IMR-90 (cell line): ENCODE measurements around the gene PFKP. TPM values are rescaled to one million over a fixed set of nuclear protein-coding genes. Genes with fewer than 3 reads are reported as not detected.

Experiments
- ATAC-seq: fragments of 200-7000 bp; cut with Tn5 transposase; 2 replicates; pipeline ENCODE4 v1.9.1; 2020; ENCODE audit warnings: low read depth, mild to moderate bottlenecking, moderate library complexity
- BruUV-seq: library from RNA; stranded (reverse); fragments of 400-500 nt; replicated peaks from 2 replicates; lab custom pipeline; 2021; lab: Mats Ljungman, UMichigan
- CTCF ChIA-PET: fragments of 300-600 bp; formaldehyde crosslinking; extraction: SDS; loops from one replicate; lab custom pipeline; 2021; ENCODE audit warnings: antibody characterized with exemption; lab: Yijun Ruan, JAX
- POLR2A ChIA-PET: fragments of 300-600 bp; sonication (Branson Sonifier 250); formaldehyde crosslinking; loops from one replicate; lab custom pipeline; 2022; ENCODE audit warnings: antibody characterized with exemption; ENCODE audit not compliant: unreplicated experiment; lab: Charles Lee
- DNase-seq: peaks from one replicate; pipeline ENCODE4 v3.0.0; 2013
- H2AFZ ChIP-seq: replicated peaks from 2 replicates; pipeline ENCODE3; 2013; ENCODE audit warnings: low read length, mild to moderate bottlenecking; ENCODE audit not compliant: poor library complexity
- H2AK5ac ChIP-seq: 2 replicates; pipeline ENCODE4 v1.6.1; 2013; ENCODE audit warnings: low read depth, low read length, inconsistent platforms
- H2AK9ac ChIP-seq: replicated peaks from 2 replicates; pipeline ENCODE3; 2013; ENCODE audit warnings: mild to moderate bottlenecking, low read depth, low read length, moderate library complexity; ENCODE audit not compliant: poor library complexity
- H2BK120ac ChIP-seq: 2 replicates; pipeline ENCODE4 v1.6.1; 2013; ENCODE audit warnings: low read depth, low read length, inconsistent platforms
- H2BK15ac ChIP-seq: 3 replicates; pipeline ENCODE4 v1.6.1; 2013; ENCODE audit warnings: low read depth, low read length, inconsistent platforms
- H2BK20ac ChIP-seq: 2 replicates; pipeline ENCODE4 v1.6.1; 2013; ENCODE audit warnings: low read depth, mild to moderate bottlenecking, inconsistent platforms, low read length, moderate library complexity
- H2BK5ac ChIP-seq: 2 replicates; pipeline ENCODE4 v1.6.1; 2013; ENCODE audit warnings: mild to moderate bottlenecking, low read depth, low read length, inconsistent platforms; ENCODE audit not compliant: poor library complexity, severe bottlenecking
- H3K14ac ChIP-seq: replicated peaks from 2 replicates; pipeline ENCODE4 v1.6.1; 2013; ENCODE audit warnings: low read depth, low read length, inconsistent platforms
- H3K18ac ChIP-seq: 2 replicates; pipeline ENCODE4 v1.6.1; 2013; ENCODE audit warnings: low read depth, low read length, control low read depth
- H3K23ac ChIP-seq: 2 replicates; pipeline ENCODE4 v1.6.1; 2013; ENCODE audit warnings: low read depth, low read length, inconsistent platforms
- H3K27ac ChIP-seq: 2 replicates; pipeline ENCODE4 v1.5.1; 2013; ENCODE audit warnings: mild to moderate bottlenecking, control low read depth, low read length; ENCODE audit not compliant: insufficient read depth
- H3K27me3 ChIP-seq: 2 replicates; pipeline ENCODE4 v1.6.1; 2013; ENCODE audit warnings: low read length; ENCODE audit not compliant: control insufficient read depth, insufficient read depth
- H3K36me3 ChIP-seq: 2 replicates; pipeline ENCODE4 v1.6.1; 2013; ENCODE audit warnings: low read length, mixed read lengths; ENCODE audit not compliant: control insufficient read depth, insufficient read depth
- H3K4ac ChIP-seq: 2 replicates; pipeline ENCODE4 v1.6.1; 2013; ENCODE audit warnings: low read depth, low read length, inconsistent platforms
- H3K4me1 ChIP-seq: 2 replicates; pipeline ENCODE4 v1.6.1; 2013; ENCODE audit warnings: low read length, mixed read lengths; ENCODE audit not compliant: control insufficient read depth, insufficient read depth
- H3K4me2 ChIP-seq: 2 replicates; pipeline ENCODE4 v1.6.1; 2013; ENCODE audit warnings: low read depth, mild to moderate bottlenecking, control low read depth, low read length, moderate library complexity
- H3K4me3 ChIP-seq: 2 replicates; pipeline ENCODE4 v1.5.1; 2013; ENCODE audit warnings: low read depth, mild to moderate bottlenecking, control low read depth, low read length, moderate library complexity; ENCODE audit not compliant: insufficient read depth
- H3K56ac ChIP-seq: 2 replicates; pipeline ENCODE4 v1.6.1; 2013; ENCODE audit warnings: low read length, inconsistent platforms; ENCODE audit not compliant: insufficient read depth; ENCODE audit errors: extremely low read depth
- H3K79me1 ChIP-seq, 2 experiments: 2 replicates each; pipeline ENCODE4 v1.6.1; 2013; ENCODE audit warnings: low read length in 2 of 2, inconsistent platforms in 1 of 2, low read depth in 1 of 2
- H3K9ac ChIP-seq: 2 replicates; pipeline ENCODE4 v1.6.1; 2013; ENCODE audit warnings: low read depth, low read length, control low read depth
- H3K9me1 ChIP-seq: 2 replicates; pipeline ENCODE4 v1.6.1; 2013; ENCODE audit warnings: low read length, inconsistent platforms; ENCODE audit not compliant: insufficient read depth
- H3K9me3 ChIP-seq: 2 replicates; pipeline ENCODE4 v1.6.1; 2013; ENCODE audit warnings: low read length; ENCODE audit not compliant: control insufficient read depth, insufficient read depth
- H4K20me1 ChIP-seq: 2 replicates; pipeline ENCODE4 v1.6.1; 2013; ENCODE audit warnings: low read length, inconsistent platforms; ENCODE audit not compliant: insufficient read depth
- H4K5ac ChIP-seq: 2 replicates; pipeline ENCODE4 v1.6.1; 2013; ENCODE audit warnings: mild to moderate bottlenecking, low read depth, low read length, control low read depth
- H4K8ac ChIP-seq, 2 experiments: 2 replicates each; pipeline ENCODE4 v1.6.1; 2013; ENCODE audit warnings: low read depth in 2 of 2, low read length in 2 of 2, control low read depth in 1 of 2, inconsistent platforms in 1 of 2
- H4K91ac ChIP-seq: 2 replicates; pipeline ENCODE4 v1.6.1; 2013; ENCODE audit warnings: low read depth, low read length, inconsistent platforms; ENCODE audit not compliant: insufficient read depth
- MAZ ChIP-seq: IDR thresholded peaks from 2 replicates; pipeline ENCODE4 v1.6.1; 2012; ENCODE audit warnings: low read depth, mild to moderate bottlenecking, low read length, improper control_type of control experiment, moderate library complexity, borderline replicate concordance
- RAD21 ChIP-seq: IDR thresholded peaks from 2 replicates; pipeline ENCODE4 v1.6.1; 2012; ENCODE audit warnings: low read length, improper control_type of control experiment
- RCOR1 ChIP-seq: IDR thresholded peaks from 2 replicates; pipeline ENCODE4 v1.6.1; 2012; ENCODE audit warnings: mild to moderate bottlenecking, low read length, improper control_type of control experiment; ENCODE audit not compliant: insufficient replicate concordance
- WGBS, 2 experiments: methylation state at CpG; one replicate each; pipeline versions ENCODE4 v1.1.5 to v1.1.7; 2013; ENCODE audit warnings: missing lambda C conversion rate in 2 of 2; ENCODE audit not compliant: insufficient read length in 1 of 2; ENCODE audit errors: extremely low coverage in 2 of 2; 5-methylcytosine and 5-hydroxymethylcytosine counted together
- dilution Hi-C: fragments of 300-500 bp; cut with HindIII; formaldehyde crosslinking; loops from one replicate; pipeline ENCODE4 v1.14.3; 2018; ENCODE audit warnings: low sequenced_read_pairs; ENCODE audit not compliant: unreplicated experiment
- in situ Hi-C: fragments of 300-500 bp; cut with MboI; formaldehyde crosslinking; loops from 3 replicates; pipeline ENCODE4 v1.14.3; 2019; ENCODE audit warnings: low sequenced_read_pairs, inconsistent platforms, mixed read lengths
- intact Hi-C: fragments of 100-400 bp; cut with micrococcal nuclease; formaldehyde crosslinking; loops from 2 replicates; pipeline ENCODE4 v1.10.0; 2022
- polyA plus RNA-seq, 3 experiments: library from polyadenylated mRNA; depleted of rRNA; stranded (reverse); fragments of >200 nt; gene quantifications; 2 replicates each; pipeline ENCODE4 v1.2.3, GENCODE V29; 2012; ENCODE audit warnings: low replicate concordance in 1 of 3
- total RNA-seq: library from RNA; depleted of rRNA; stranded (reverse); fragments of >200 nt; gene quantifications from 2 replicates; pipeline ENCODE4 v1.2.3, GENCODE V29; 2012

Gene PFKP
- total and polyA plus RNA-seq, 2 of the 4 experiments (the other 2 are of a cell fraction) = 223 to 294 TPM

DNA sequence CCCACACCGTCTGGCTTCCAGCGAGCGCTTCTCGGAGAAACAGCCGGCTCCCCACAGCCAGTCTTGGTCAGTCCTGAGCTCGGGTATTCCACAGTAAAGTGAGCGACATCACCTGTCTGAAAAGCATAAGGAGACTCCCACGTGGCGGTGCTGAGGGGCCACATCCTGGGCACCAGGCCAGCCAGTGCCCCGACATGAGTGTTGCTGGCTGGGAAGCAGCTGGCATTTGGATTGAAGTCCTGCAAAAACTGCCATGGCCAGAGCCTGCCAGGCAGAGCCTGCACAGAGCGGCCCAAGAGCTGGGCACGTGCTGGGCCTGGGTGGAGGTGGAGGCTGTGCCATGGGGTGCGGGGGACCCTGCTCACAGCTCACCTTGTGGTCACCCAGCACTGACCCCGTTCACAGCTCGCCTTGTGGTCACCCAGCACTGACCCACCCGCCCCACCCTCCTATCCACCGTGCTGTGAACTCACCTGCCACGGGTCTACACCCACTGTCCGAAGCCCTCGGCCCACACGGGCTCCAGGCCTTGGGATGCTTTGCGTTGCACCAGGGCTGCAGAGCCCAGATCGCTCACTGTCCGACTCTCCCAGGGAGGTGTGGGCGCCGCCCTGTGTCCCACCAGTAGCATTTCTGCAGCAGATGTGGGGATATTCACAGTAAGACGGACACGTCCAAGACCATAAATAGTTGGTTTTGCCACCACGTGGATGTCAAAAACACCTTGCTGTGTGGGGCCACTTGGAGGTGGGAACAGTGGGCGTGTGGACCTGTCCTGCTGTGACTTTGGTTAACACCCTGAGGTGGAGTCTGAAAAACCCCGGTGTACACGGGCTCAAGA, 56.4 kb downstream of the PFKP start:
- peaks cover 82% of the 10 kb centered on the region for H3K36me3 ChIP-seq
- no peak for ATAC-seq
- CTCF ChIA-PET = no interaction called here

More for the DNA sequence above, 56.4 kb downstream of the PFKP start:
- intact Hi-C loops = no loop called here
- Histone ChIP-seq H3K9me3 (no peaks in the 10 kb centered on the region), H2AFZ (no peak overlapping the region), H2BK120ac (no peak overlapping the region), H3K23ac (no peak overlapping the region), H4K91ac (no peak overlapping the region), H3K27me3 (no peaks in the 10 kb centered on the region), H3K79me1 (peaks cover 18 to 57% of the 10 kb centered on the region in 2 experiments), H2BK15ac (no peak overlapping the region), H2AK5ac (no peak overlapping the region), H4K20me1 (peaks cover 33% of the 10 kb centered on the region), H3K4me1 (no peaks in the 10 kb centered on the region), H3K27ac (no peak overlapping the region), H3K56ac (no peak overlapping the region), H4K5ac (no peak overlapping the region), H3K9me1 (peaks cover 13% of the 10 kb centered on the region; the same call in 1 of the 2 replicates), H2BK20ac (no peak overlapping the region), H3K4me3 (no peak overlapping the region), H3K4me2 (no peak overlapping the region), H3K14ac (no peak overlapping the region), H2BK5ac (no peak overlapping the region), H2AK9ac (no peak overlapping the region), H3K9ac (no peak overlapping the region), H3K4ac (no peak overlapping the region), H3K18ac (no peak overlapping the region), H4K8ac (no peak overlapping the region)
- POLR2A ChIA-PET = no interaction called here
- DNase-seq = no peak
- WGBS, 2 experiments = 73% methylated on average over 17 of the region's 32 CpGs; no CpG with 5 or more reads in 1 of the 2 experiments
- dilution Hi-C loops = no loop called here
- no TSS peak for BruUV-seq
- in situ Hi-C loops = no loop called here
- no peak for TF ChIP-seq RCOR1
- TF ChIP-seq MAZ = no peak
- TF ChIP-seq RAD21 = no peak
